ENCODE results near the gene ARHGAP45. TPM values are rescaled to one million over a fixed set of nuclear protein-coding genes. Genes with fewer than 3 reads are reported as not detected.

The ARHGAP45 gene
- total RNA-seq, 4 donors from 2014 or later, result 0.83 to 7.6 (median 3.4) TPM

GRCh38 chr19:1050989-1051788, 15.8 kb upstream of the ARHGAP45 start:
- Histone ChIP-seq H3K36me3 (peaks cover 0 to 31% of the 10 kb centered on the region in 2 donors), H3K27ac (no peak overlapping the region), H3K9me3 (peaks cover 0 to under 1% (median 0%) of the 10 kb centered on the region in 3 donors), H3K4me3 (no peak overlapping the region), H3K4me1 (no peaks in the 10 kb centered on the region), H3K27me3 (no peaks in the 10 kb centered on the region)
- TF ChIP-seq POLR2A (IDR thresholded peaks at IDR 0.05) (no peak), CTCF (IDR thresholded peaks at IDR 0.05 in 4 of 5, conservative IDR thresholded peaks at IDR 0.05 in 1 of 5) (no peak)
- DNase-seq, result no peak
- no peak for ATAC-seq
- intact Hi-C loops (cut with DNase I; ENCODE audit: low total_unique reads) (no loop called here), in situ Hi-C loops (cut with MboI; ENCODE audit: low sequenced_read_pairs in 4 of 4) (no loop called here)

- TF ChIP-seq CTCF (IDR thresholded peaks at IDR 0.05 in 4 of 5, conservative IDR thresholded peaks at IDR 0.05 in 1 of 5) (no peak), POLR2A (IDR thresholded peaks at IDR 0.05) (no peak)
- intact Hi-C loops (cut with DNase I; ENCODE audit: low total_unique reads), result no loop called here
- Histone ChIP-seq H3K4me1 (no peaks in the 10 kb centered on the region), H3K27ac (no peak overlapping the region), H3K36me3 (peaks cover 0 to 31% of the 10 kb centered on the region in 2 donors), H3K9me3 (peaks cover 0 to 7% (median 0%) of the 10 kb centered on the region in 3 donors), H3K27me3 (no peaks in the 10 kb centered on the region), H3K4me3 (no peak overlapping the region)
- ATAC-seq, result no peak
- in situ Hi-C loops (cut with MboI; ENCODE audit: low sequenced_read_pairs in 4 of 4), result no loop called here
- no peak for DNase-seq
These were observed 15.2 kb upstream of the ARHGAP45 start for GRCh38 chr19:1051791-1052190.

- Histone ChIP-seq H3K4me1 (no peaks in the 10 kb centered on the region), H3K27me3 (no peaks in the 10 kb centered on the region), H3K9me3 (peaks cover 3 to 13% (median 5%) of the 10 kb centered on the region in 3 donors), H3K4me3 (no peak overlapping the region), H3K27ac (no peak overlapping the region), H3K36me3 (peaks cover 0 to 34% of the 10 kb centered on the region in 2 donors)
- in situ Hi-C loops (cut with MboI; ENCODE audit: low sequenced_read_pairs in 4 of 4), result no loop called here
- TF ChIP-seq CTCF (IDR thresholded peaks at IDR 0.05 in 4 of 5, conservative IDR thresholded peaks at IDR 0.05 in 1 of 5) (no peak), POLR2A (IDR thresholded peaks at IDR 0.05) (no peak)
- intact Hi-C loops (cut with DNase I; ENCODE audit: low total_unique reads), result no loop called here
- ATAC-seq, result no peak
- DNase-seq, result no peak
These were observed 14.5 kb upstream of the ARHGAP45 start for GRCh38 chr19:1052349-1052975.

GRCh38 chr19:1053176-1054101, 13.5 kb upstream of the ARHGAP45 start:
- DNase-seq, result no peak
- H3K9me3 ChIP-seq, result peaks cover 5 to 23% (median 6%) of the 10 kb centered on the region in 3 donors
- no peak for ATAC-seq
- H3K27me3 ChIP-seq, result no peaks in the 10 kb centered on the region
- no peaks in the 10 kb centered on the region for H3K4me1 ChIP-seq
- in situ Hi-C loops (cut with MboI; ENCODE audit: low sequenced_read_pairs in 4 of 4), result no loop called here
- TF ChIP-seq POLR2A (IDR thresholded peaks at IDR 0.05) (no peak), CTCF (IDR thresholded peaks at IDR 0.05 in 4 of 5, conservative IDR thresholded peaks at IDR 0.05 in 1 of 5) (no peak)
- no peak overlapping the region for H3K27ac ChIP-seq
- peaks cover 0 to 44% of the 10 kb centered on the region in 2 donors for H3K36me3 ChIP-seq
- intact Hi-C loops (cut with DNase I; ENCODE audit: low total_unique reads), result no loop called here
- no peak overlapping the region for H3K4me3 ChIP-seq

Data from gastrocnemius medialis (tissue), 4 donors.